ENCODE data around the gene PIK3CD. TPM values are rescaled to one million over a fixed set of nuclear protein-coding genes. Genes with fewer than 3 reads are reported as not detected.
"Not testable (repeated sequence)": the region's sequence is repeated elsewhere in the genome, so short reads cannot be mapped to it uniquely, and the experiment has no call there.

PIK3CD gene
- total RNA-seq, 1 experiment from 2014 or later = 10.3 TPM

- Histone ChIP-seq H4K20me1 (ENCODE audit: insufficient read depth) (no peaks in the 10 kb centered on the region), H3K79me2 (ENCODE audit: low read depth) (no peaks in the 10 kb centered on the region), H2AFZ (no peak overlapping the region), H3K27me3 (ENCODE audit: insufficient read depth, low read depth) (no peaks in the 10 kb centered on the region), H3K27ac (no peak overlapping the region), H3F3A (ENCODE audit: insufficient read depth, low read depth) (peaks cover 8% of the 10 kb centered on the region; the same call in 1 of the 2 replicates), H3K4me1 (replicated peaks; ENCODE audit: insufficient read depth) (peaks cover 14% of the 10 kb centered on the region), H3K36me3 (ENCODE audit: low read depth) (no peaks in the 10 kb centered on the region), H3K9me2 (ENCODE audit: insufficient read depth) (no peaks in the 10 kb centered on the region), H3K9me3 (ENCODE audit: insufficient read depth, low read depth) (no peaks in the 10 kb centered on the region), H3K4me3 (no peak overlapping the region), H3K4me2 (no peak overlapping the region)
- TF ChIP-seq EZH2 (IDR thresholded peaks at IDR 0.05; ENCODE audit: low read depth) (no peak), CTCF (conservative IDR thresholded peaks at IDR 0.05) (no peak)
- intact Hi-C loops (cut with micrococcal nuclease; ENCODE audit: unreplicated experiment) = no loop called here
- BruUV-seq (replicated peaks) = no TSS peak
- ChIA-PET CTCF (no interaction called here), POLR2A (ENCODE audit: unreplicated experiment) (no interaction called here)
- DNase-seq = no peak
These were observed 23.9 kb downstream of the PIK3CD start for GRCh38 chr1:9675393-9675792.

- H3K9me2 ChIP-seq (ENCODE audit: insufficient read depth); POLR2A ChIA-PET (ENCODE audit: unreplicated experiment); BruUV-seq (replicated peaks); H2AFZ ChIP-seq; H3K9me3 ChIP-seq (ENCODE audit: insufficient read depth, low read depth); H4K20me1 ChIP-seq (ENCODE audit: insufficient read depth); H3K36me3 ChIP-seq (ENCODE audit: low read depth); H3K27me3 ChIP-seq (ENCODE audit: insufficient read depth, low read depth); H3K4me3 ChIP-seq; H3K79me2 ChIP-seq (ENCODE audit: low read depth); H3K4me2 ChIP-seq; DNase-seq; H3F3A ChIP-seq (ENCODE audit: insufficient read depth, low read depth); H3K27ac ChIP-seq; intact Hi-C loops (cut with micrococcal nuclease; ENCODE audit: unreplicated experiment): not testable (repeated sequence)
- peaks cover 11% of the 10 kb centered on the region for H3K4me1 ChIP-seq (replicated peaks; ENCODE audit: insufficient read depth)
- CTCF ChIA-PET = interaction anchor here (0.7 kb wide), 1 partner anchor 447 kb away, joined by 4 read pairs; no protein-coding TSS in a partner anchor
These were observed 24.6 kb downstream of the PIK3CD start for GRCh38 chr1:9676128-9676527.

- H3K27ac ChIP-seq = no peak overlapping the region
- ChIA-PET CTCF (no interaction called here), POLR2A (ENCODE audit: unreplicated experiment) (no interaction called here)
- H3K9me2 ChIP-seq (ENCODE audit: insufficient read depth) = no peaks in the 10 kb centered on the region
- H3K36me3 ChIP-seq (ENCODE audit: low read depth) = no peaks in the 10 kb centered on the region
- no peaks in the 10 kb centered on the region for H3K9me3 ChIP-seq (ENCODE audit: insufficient read depth, low read depth)
- no TSS peak for BruUV-seq (replicated peaks)
- intact Hi-C loops (cut with micrococcal nuclease; ENCODE audit: unreplicated experiment) = no loop called here
- no peak overlapping the region for H2AFZ ChIP-seq
- no peak overlapping the region for H3K4me3 ChIP-seq
- H3K4me1 ChIP-seq (replicated peaks; ENCODE audit: insufficient read depth) = peaks cover 3% of the 10 kb centered on the region; the same call in 1 of the 2 replicates
- no peaks in the 10 kb centered on the region for H3K79me2 ChIP-seq (ENCODE audit: low read depth)
- H4K20me1 ChIP-seq (ENCODE audit: insufficient read depth) = no peaks in the 10 kb centered on the region
- peaks cover 5% of the 10 kb centered on the region; the same call in 1 of the 2 replicates for H3F3A ChIP-seq (ENCODE audit: insufficient read depth, low read depth)
- TF ChIP-seq EZH2 (IDR thresholded peaks at IDR 0.05; ENCODE audit: low read depth) (no peak), CTCF (conservative IDR thresholded peaks at IDR 0.05) (no peak)
- no peaks in the 10 kb centered on the region for H3K27me3 ChIP-seq (ENCODE audit: insufficient read depth, low read depth)
- no peak overlapping the region for H3K4me2 ChIP-seq
- DNase-seq = no peak
These were observed 25.4 kb downstream of the PIK3CD start for GRCh38 chr1:9676815-9677393.

- Histone ChIP-seq H3K4me3 (no peak overlapping the region), H2AFZ (no peak overlapping the region), H3K4me1 (replicated peaks; ENCODE audit: insufficient read depth) (no peaks in the 10 kb centered on the region), H3K27me3 (ENCODE audit: insufficient read depth, low read depth) (no peaks in the 10 kb centered on the region), H3K4me2 (no peak overlapping the region), H3K36me3 (ENCODE audit: low read depth) (no peaks in the 10 kb centered on the region), H3K79me2 (ENCODE audit: low read depth) (no peaks in the 10 kb centered on the region), H3F3A (ENCODE audit: insufficient read depth, low read depth) (no peaks in the 10 kb centered on the region), H3K9me3 (ENCODE audit: insufficient read depth, low read depth) (no peaks in the 10 kb centered on the region), H4K20me1 (ENCODE audit: insufficient read depth) (no peaks in the 10 kb centered on the region), H3K9me2 (ENCODE audit: insufficient read depth) (no peaks in the 10 kb centered on the region), H3K27ac (no peak overlapping the region)
- ChIA-PET CTCF (no interaction called here), POLR2A (ENCODE audit: unreplicated experiment) (no interaction called here)
- intact Hi-C loops (cut with micrococcal nuclease; ENCODE audit: unreplicated experiment) = no loop called here
- BruUV-seq (replicated peaks) = no TSS peak
- TF ChIP-seq EZH2 (IDR thresholded peaks at IDR 0.05; ENCODE audit: low read depth) = no peak
- TF ChIP-seq CTCF (conservative IDR thresholded peaks at IDR 0.05) = no peak
- no peak for DNase-seq
These were observed 28.6 kb downstream of the PIK3CD start for GRCh38 chr1:9680091-9680490.

All from PC-9 (cell line).